IMR-90 (cell line): ENCODE measurements around the gene AKAP13.

Experiments
- BHLHE40 ChIP-seq: fragments of 150-350 bp; IDR thresholded peaks from 2 replicates; pipeline ENCODE4 v1.6.1; 2016; ENCODE audit warnings: mild to moderate bottlenecking, low read depth, low read length
- CEBPB ChIP-seq: IDR thresholded peaks from 2 replicates; pipeline ENCODE4 v1.6.1; 2012; ENCODE audit warnings: low read depth, low read length, improper control_type of control experiment
- CTCF ChIP-seq: conservative IDR thresholded peaks from 2 replicates; pipeline ENCODE4 v1.5.1; 2012; ENCODE audit warnings: mild to moderate bottlenecking, low read depth, low read length, improper control_type of control experiment
- POLR2A ChIP-seq: IDR thresholded peaks from 2 replicates; pipeline ENCODE4 v1.6.1; 2012; ENCODE audit warnings: mild to moderate bottlenecking, low read depth, low read length
- SMC3 ChIP-seq: fragments of 150-350 bp; IDR thresholded peaks from 2 replicates; pipeline ENCODE4 v1.6.1; 2016; ENCODE audit warnings: low read depth, mild to moderate bottlenecking, antibody characterized with exemption, low read length, moderate library complexity

- TF ChIP-seq CTCF, result no peak
- TF ChIP-seq CEBPB, result no peak
- no peak for TF ChIP-seq BHLHE40
- no peak for TF ChIP-seq SMC3
- no peak for TF ChIP-seq POLR2A
Observed at GRCh38 chr15:85475317-85475701, 94.9 kb downstream of the AKAP13 start.
